ENCODE measurements around the gene TRIM5.
"Not testable (repeated sequence)": the region's sequence is repeated elsewhere in the genome, so short reads cannot be mapped to it uniquely, and the experiment has no call there.

TRIM5 gene

DNA sequence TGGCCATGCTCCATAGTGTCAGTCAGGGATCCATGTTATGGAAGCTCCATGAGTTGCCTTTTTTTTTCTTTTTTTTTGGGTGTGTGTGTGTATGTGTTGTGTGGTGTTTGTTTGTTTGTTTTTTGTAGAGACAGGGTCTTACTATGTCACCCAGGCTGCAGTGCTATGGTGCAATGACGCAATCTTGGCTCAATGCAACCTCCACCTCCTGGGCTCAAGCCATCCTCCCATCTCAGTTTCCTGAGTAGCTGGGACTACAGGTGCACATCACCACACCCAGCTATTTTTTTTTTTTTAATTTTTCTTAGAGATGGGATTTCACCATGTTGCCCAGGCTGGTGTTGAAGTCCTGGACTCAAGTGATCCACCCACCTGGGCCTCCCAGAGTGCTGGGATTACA is 3.6 kb upstream of the TRIM5 start:
- no peak for DNase-seq (ENCODE audit: low read depth, low spot score)

DNA sequence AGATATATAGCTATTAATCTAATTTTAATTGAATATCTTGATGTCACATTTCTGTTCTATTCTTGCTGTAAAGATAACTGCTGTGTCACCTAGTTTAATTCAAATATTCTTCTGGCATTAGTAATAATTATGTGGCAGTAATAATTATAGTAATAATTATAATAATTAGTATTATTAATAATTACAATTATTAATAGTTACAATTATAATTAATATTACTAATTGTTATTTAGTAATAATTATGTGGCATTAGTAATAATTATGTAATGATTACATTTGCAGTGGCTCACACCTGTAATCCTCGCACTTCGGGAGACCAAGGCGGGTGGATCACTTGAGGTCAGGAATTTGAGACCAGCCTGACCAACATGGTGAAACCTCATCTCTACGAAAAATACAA is 1.6 kb upstream of the TRIM5 start:
- no peak for DNase-seq (ENCODE audit: low read depth, low spot score)

GRCh38 chr11:5684036-5684645 is 733 bp downstream of the TRIM5 start:
- no peak for DNase-seq (ENCODE audit: low read depth, low spot score)

GRCh38 chr11:5683620-5684019 is 1.3 kb downstream of the TRIM5 start:
- DNase-seq (ENCODE audit: low read depth, low spot score): not testable (repeated sequence)

- not testable (repeated sequence) for DNase-seq (ENCODE audit: low read depth, low spot score)
These were observed 1.9 kb downstream of the TRIM5 start for GRCh38 chr11:5682890-5683441.

GRCh38 chr11:5679811-5680210 is 5.1 kb downstream of the TRIM5 start:
- DNase-seq (ENCODE audit: low read depth, low spot score): no peak

GRCh38 chr11:5674391-5674790 is 10.5 kb downstream of the TRIM5 start:
- no peak for DNase-seq (ENCODE audit: low read depth, low spot score)

GRCh38 chr11:5671831-5672230 is 13.0 kb downstream of the TRIM5 start:
- no peak for DNase-seq (ENCODE audit: low read depth, low spot score)

DNA sequence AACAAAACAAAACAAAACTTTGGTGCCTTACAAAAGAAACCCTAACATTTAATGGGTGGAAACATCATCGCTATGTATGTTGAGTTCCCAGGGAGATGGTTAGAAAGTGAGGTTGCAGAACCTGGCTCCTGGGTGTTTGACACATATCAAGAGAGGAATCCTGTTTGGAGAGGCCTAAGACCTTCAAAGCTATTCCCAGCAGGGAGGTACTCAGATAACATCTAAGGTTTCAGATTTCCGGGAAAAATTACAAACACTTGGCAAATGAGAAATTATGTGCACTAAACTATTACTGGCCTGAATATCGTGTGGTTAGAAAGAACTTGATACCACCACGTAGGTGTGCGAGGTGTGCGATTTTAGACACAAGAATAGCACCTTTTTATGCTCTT is 18.5 kb downstream of the TRIM5 start:
- no peak for DNase-seq (ENCODE audit: low read depth, low spot score)

- DNase-seq (ENCODE audit: low read depth, low spot score): no peak
These were observed 19.0 kb downstream of the TRIM5 start for GRCh38 chr11:5665746-5666401.

DNA sequence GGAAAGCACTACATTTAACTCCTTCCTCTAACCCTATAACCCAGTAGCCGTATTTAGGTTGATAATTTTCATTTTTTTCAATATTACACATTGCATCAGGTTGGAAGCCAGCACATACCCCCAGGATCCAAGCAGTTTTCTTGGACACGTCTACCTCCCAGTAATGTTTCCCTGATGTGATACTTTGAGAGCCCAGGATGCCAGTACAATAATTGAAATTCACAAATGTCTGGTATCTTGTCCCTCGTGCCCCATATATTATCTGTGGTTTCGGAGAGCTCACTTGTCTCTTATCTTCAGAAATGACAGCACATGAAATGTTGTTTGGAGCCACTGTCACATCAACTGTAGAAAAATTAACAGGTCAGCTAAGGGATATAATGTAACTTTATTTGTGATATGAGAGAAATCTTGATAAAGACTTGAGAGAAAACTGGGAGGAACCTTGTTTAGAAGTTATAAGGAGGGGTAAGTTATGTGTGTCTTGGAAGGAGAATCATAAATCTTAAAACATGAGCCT is 19.8 kb downstream of the TRIM5 start:
- no peak for DNase-seq (ENCODE audit: low read depth, low spot score)

GRCh38 chr11:5663511-5663910 is 21.4 kb downstream of the TRIM5 start:
- DNase-seq (ENCODE audit: low read depth, low spot score): no peak

GRCh38 chr11:5658318-5658717 is 26.6 kb downstream of the TRIM5 start:
- no peak for DNase-seq (ENCODE audit: low read depth, low spot score)

- not testable (repeated sequence) for DNase-seq (ENCODE audit: low read depth, low spot score)
These were observed 27.9 kb downstream of the TRIM5 start for GRCh38 chr11:5656956-5657355.

GRCh38 chr11:5655474-5655873 is 29.4 kb downstream of the TRIM5 start:
- DNase-seq (ENCODE audit: low read depth, low spot score): no peak

- DNase-seq (ENCODE audit: low read depth, low spot score): no peak
These were observed 38.7 kb downstream of the TRIM5 start for GRCh38 chr11:5646139-5646538.

DNA sequence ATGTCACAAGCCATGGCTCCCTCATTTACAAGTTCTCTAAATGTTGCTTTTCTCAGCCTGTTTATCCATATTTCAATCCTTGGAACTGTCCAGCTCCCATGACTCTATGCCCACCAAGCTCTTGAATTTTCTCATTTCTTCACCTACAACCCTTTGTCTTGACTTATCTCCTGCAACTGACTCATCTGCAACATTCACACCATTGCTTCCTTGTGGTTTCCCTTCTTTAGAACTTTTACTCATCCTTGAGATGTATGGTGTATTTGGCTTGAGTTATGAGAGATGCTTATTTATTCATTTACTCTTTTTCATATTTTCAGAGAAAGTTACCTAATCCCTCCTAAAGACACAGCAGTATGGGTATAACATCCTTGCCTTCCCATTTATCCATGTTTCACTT is 41.3 kb downstream of the TRIM5 start:
- DNase-seq (ENCODE audit: low read depth, low spot score): no peak

DNA sequence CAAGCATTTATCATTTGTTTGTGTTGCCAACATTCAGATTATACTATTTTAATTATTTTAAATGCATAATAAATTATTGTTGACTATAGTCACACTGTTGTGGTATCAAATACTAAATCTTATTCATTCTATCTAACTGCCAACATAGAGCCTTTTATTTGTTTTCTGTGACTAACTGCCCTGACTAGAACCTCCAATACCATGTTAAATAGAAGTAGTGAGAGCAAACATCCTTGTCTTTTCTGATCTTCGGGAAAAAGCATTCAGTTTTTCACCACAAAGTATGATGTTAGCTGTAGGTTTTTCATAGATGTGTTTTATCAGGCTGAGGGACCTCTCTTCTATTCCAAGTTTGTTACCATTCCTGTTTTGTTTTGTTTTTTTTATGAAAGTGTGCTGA is 44.9 kb downstream of the TRIM5 start:
- DNase-seq (ENCODE audit: low read depth, low spot score): no peak

DNA sequence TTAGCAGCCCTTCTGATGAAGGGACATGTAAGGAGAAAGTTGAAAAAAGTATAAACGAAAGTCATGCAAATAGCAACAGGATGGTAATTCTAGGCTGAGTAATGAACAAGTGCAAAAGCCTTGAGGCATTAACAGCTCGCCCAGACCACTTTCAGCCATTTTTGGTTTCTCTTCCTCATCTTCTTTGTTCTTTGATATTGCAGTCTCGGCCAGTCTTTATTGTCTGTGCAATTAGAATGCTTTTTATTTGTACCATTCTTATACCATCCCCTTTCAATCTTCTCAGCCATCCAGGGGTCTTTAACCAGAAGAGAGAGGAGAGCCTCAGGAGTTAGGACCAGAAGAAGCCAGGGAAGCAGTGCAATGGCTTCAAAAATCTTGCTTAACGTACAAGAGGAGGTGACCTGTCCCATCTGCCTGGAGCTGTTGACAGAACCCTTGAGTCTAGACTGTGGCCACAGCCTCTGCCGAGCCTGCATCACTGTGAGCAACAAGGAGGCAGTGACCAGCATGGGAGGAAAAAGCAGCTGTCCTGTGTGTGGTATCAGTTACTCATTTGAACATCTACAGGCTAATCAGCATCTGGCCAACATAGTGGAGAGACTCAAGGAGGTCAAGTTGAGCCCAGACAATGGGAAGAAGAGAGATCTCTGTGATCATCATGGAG is 52.8 kb downstream of the TRIM5 start:
- DNase-seq (ENCODE audit: low read depth, low spot score): no peak

- DNase-seq (ENCODE audit: low read depth, low spot score): no peak
These were observed 53.5 kb downstream of the TRIM5 start for GRCh38 chr11:5631417-5631816.

DNA sequence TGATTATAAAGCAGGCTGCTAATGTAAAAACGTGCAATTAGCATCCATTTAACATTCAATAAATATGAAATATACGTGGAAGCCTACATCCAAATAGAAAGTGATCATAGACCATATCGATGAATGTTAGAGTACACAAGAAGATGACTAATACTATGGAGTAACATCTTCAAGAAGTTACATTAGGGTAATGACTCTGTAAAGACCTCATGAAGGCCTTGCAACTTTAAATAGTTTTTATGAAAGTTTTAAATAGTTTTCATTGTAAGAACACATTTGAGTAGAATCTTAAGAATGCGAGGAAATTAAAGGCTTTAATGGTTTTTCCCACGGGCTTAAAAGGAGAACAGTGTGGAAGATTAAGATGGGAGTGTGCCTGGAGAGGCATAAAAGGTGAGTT is 58.7 kb downstream of the TRIM5 start:
- no peak for DNase-seq (ENCODE audit: low read depth, low spot score)

DNA sequence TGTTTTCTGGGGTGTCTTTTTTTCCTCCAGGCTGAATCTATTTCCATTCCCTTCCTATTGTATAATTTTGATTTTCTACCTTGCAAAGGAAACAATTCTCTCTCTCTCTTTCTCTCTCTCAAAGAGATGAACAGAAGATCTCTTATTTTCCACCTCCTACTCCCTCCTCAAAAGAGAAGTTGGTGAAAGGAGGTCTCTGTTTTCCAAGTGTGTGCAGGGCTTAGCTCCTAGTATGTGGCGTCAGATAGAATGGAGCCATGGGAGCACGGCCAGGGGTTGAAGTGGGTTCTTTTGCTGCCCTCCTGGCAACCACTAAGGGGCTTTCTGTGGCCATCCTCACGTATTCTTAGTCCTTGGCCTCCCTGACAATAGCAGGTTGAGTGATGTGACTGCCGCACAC is 59.6 kb downstream of the TRIM5 start:
- no peak for DNase-seq (ENCODE audit: low read depth, low spot score)

Measured in iPS DF 19.7 (cell line).